Astrocyte of the cerebellum (primary cell): ENCODE data around the gene SECISBP2L.

Experiments used
- DNase-seq: peaks from one replicate; pipeline ENCODE4 v3.0.0-alpha.2; 2011; ENCODE audit warnings: low read depth
- H3K4me3 ChIP-seq: 2 replicates; pipeline ENCODE4 v1.5.1; 2011; ENCODE audit warnings: mild to moderate bottlenecking, low read depth, low read length, moderate library complexity
- in situ Hi-C: cut with HindIII; loops from 2 replicates; pipeline ENCODE4 v1.10.0; 2017; ENCODE audit warnings: low sequenced_read_pairs
- TF ChIP-seq, protein P1 (sequence below): IDR thresholded peaks from 2 replicates; pipeline ENCODE4 v1.5.1; 2012; ENCODE audit warnings: low read length, low read depth, moderate library complexity, mild to moderate bottlenecking; ENCODE audit errors: missing control alignments

SECISBP2L gene

DNA sequence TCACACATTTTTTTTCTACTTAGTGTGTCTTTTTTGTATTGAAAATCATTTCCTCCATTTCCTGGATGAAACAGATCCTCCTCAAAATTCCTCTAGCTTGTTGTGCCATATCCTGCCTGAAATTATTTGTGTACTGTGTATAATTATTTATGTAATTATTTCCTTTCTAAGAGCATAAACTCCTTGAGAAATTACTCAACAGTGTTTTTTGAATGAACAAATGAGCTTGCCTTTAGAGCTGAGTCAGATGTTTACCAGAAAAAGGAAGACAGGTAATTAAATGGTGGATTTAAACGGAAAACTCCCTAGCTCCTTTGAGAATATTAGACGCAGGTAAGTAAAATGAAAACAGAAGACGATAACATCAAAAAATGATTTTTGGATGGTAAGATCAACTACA is 13.2 kb upstream of the SECISBP2L start:
- TF ChIP-seq, protein P1, sequence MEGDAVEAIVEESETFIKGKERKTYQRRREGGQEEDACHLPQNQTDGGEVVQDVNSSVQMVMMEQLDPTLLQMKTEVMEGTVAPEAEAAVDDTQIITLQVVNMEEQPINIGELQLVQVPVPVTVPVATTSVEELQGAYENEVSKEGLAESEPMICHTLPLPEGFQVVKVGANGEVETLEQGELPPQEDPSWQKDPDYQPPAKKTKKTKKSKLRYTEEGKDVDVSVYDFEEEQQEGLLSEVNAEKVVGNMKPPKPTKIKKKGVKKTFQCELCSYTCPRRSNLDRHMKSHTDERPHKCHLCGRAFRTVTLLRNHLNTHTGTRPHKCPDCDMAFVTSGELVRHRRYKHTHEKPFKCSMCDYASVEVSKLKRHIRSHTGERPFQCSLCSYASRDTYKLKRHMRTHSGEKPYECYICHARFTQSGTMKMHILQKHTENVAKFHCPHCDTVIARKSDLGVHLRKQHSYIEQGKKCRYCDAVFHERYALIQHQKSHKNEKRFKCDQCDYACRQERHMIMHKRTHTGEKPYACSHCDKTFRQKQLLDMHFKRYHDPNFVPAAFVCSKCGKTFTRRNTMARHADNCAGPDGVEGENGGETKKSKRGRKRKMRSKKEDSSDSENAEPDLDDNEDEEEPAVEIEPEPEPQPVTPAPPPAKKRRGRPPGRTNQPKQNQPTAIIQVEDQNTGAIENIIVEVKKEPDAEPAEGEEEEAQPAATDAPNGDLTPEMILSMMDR, result no peak
- in situ Hi-C loops, result loop anchor here (5.0 kb wide), 2 partner anchors 42 to 43 kb away; no protein-coding TSS in a partner anchor
- no peak overlapping the region for H3K4me3 ChIP-seq
- no peak for DNase-seq

DNA sequence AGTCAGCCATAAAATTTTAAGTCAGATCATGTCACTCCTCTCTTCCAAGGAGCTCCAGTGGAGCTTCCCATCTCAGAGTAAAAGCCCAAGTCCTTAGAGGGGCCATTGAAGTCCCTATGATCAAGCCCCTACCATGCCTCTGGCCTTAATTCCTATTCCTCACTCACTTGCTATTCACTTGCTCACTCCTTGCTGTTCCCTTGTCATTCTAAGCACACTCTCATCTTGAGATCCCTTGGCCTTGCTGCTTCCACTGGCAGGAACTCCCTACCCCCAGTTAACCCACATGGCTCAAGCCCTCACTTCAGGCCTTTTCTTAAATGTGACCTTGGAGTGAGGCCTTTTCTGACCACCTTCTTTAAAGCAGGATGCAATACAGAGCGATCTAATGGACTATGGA is 12.3 kb upstream of the SECISBP2L start:
- no peak overlapping the region for H3K4me3 ChIP-seq
- in situ Hi-C loops, result loop anchor here (5.0 kb wide), 2 partner anchors 41 to 44 kb away; no protein-coding TSS in a partner anchor
- TF ChIP-seq, protein P1, result no peak
- no peak for DNase-seq

DNA sequence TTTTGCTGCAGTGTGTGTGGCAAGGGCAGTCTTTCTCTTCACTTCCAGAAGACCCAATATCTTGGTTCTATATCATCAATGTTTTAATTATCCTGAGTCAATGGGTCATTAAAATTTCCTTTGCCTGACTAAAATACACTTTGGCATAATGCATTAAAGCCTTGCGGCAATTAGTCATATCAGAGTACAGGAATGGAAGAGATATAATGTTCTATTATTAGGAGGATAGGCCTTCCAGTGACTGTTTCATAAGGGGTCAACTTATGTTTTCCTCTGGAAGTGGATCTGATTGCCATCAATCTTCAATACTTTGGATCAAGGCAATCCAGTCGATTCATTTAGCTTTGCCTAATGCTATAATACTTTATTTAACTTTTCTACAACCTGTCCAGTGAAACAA is 9.4 kb upstream of the SECISBP2L start:
- no peak overlapping the region for H3K4me3 ChIP-seq
- TF ChIP-seq, protein P1, result no peak
- in situ Hi-C loops, result loop anchor here (5.0 kb wide), 2 partner anchors 38 to 47 kb away; no protein-coding TSS in a partner anchor
- no peak for DNase-seq

DNA sequence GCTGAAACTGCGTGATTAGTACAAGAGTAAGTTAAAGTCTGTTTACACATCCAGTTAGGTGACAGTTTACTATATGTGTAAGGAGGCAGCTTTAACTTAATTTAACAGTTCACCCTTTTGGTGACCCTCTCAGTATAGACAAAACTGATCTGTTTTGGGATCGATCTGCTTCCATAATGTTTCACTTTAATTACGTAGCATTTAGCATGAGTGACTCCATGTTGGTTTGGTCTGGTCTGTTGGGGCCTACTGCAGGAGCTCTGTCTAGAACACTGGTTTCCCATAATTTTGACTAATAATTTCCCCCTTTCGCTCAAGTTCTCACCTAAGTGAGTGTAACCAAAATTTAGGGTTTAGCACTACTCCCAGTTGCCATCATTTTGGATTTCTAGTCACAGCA is 6.4 kb upstream of the SECISBP2L start:
- H3K4me3 ChIP-seq, result no peak overlapping the region
- in situ Hi-C loops, result no loop called here
- TF ChIP-seq, protein P1, result no peak
- DNase-seq, result no peak

DNA sequence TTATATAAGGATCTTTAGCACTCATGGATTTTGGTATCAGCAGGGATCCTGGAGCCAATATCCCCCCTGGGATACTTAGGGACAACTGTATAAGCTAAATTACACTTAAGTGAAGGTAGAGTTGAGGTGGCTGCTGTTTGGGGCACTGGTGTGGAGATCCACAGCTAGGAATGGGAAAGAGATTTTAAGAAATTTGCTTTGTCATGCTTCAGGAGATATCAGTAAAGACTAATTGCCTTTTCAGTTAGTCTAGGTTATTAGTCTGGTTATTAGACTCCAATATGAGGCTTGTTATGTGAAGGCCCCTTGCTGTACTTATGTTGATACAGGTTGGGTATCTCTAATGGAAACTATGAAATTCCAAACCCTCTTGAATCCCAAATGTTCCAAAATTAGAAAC is 1.2 kb upstream of the SECISBP2L start:
- no peak overlapping the region for H3K4me3 ChIP-seq
- no peak for DNase-seq
- in situ Hi-C loops, result no loop called here
- TF ChIP-seq, protein P1, result no peak

DNA sequence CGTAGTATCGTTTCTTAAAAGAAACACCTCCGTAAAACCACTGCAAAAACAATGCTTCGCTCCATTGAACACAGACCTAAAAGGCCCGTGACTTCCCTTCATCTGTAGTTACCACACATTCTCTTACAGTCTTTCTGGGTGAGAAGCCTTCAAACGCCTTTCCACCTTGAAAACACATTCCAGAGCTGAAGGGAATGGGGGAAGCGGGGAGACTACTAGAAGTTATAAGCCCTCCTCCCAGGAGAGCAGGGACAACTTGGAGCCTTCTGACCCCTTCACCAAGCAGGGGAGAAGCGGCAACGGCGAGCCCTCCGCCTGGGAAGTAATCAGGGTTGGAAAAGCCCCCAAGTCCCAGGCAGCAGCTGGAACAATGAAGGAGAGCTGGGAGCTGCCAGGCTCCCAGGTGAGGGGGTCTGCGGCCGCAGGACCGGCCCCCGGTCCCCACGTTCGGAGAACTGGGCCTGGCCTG is 461 bp downstream of the SECISBP2L start:
- peak; percentile 23 for DNase-seq
- TF ChIP-seq, protein P1, result no peak

More for the DNA sequence above, 461 bp downstream of the SECISBP2L start:
- peak overlapping the region; percentile 84 for H3K4me3 ChIP-seq
- in situ Hi-C loops, result no loop called here
